Measurements from ENCODE around the gene ATP10D. TPM values are rescaled to one million over a fixed set of nuclear protein-coding genes. Genes with fewer than 3 reads are reported as not detected.

ATP10D gene
- total RNA-seq, 4 donors from 2014 or later = 13.5 to 28.2 (median 18.0) TPM

- Histone ChIP-seq H3K4me3 (no peak overlapping the region), H3K27me3 (no peaks in the 10 kb centered on the region), H3K9me3 (no peaks in the 10 kb centered on the region), H3K4me1 (no peaks in the 10 kb centered on the region), H3K27ac (no peak overlapping the region), H3K36me3 (no peaks in the 10 kb centered on the region)
- TF ChIP-seq POLR2A (IDR thresholded peaks at IDR 0.05) (no peak), CTCF (IDR thresholded peaks at IDR 0.05) (no peak), EP300 (IDR thresholded peaks at IDR 0.05) (no peak)
- no peak for DNase-seq (ENCODE audit: low spot score in 2 of 2)
- WGBS, 2 donors = 69 to 75% methylated on average over 3 of the region's 3 CpGs
These were observed 15.1 kb upstream of the ATP10D start for GRCh38 chr4:47469951-47470350.

GRCh38 chr4:47471064-47471463 is 14.0 kb upstream of the ATP10D start:
- H3K4me3 ChIP-seq = no peak overlapping the region
- H3K27me3 ChIP-seq = no peaks in the 10 kb centered on the region
- no peaks in the 10 kb centered on the region for H3K4me1 ChIP-seq
- 60% methylated on average over 4 of the region's 4 CpGs for WGBS, 2 donors
- no peaks in the 10 kb centered on the region for H3K9me3 ChIP-seq
- H3K36me3 ChIP-seq = no peaks in the 10 kb centered on the region
- no peak for TF ChIP-seq EP300 (IDR thresholded peaks at IDR 0.05)
- TF ChIP-seq CTCF (IDR thresholded peaks at IDR 0.05) = no peak
- no peak for TF ChIP-seq POLR2A (IDR thresholded peaks at IDR 0.05)
- no peak overlapping the region for H3K27ac ChIP-seq
- DNase-seq (ENCODE audit: low spot score in 2 of 2) = no peak

- Histone ChIP-seq H3K27ac (no peak overlapping the region), H3K27me3 (no peaks in the 10 kb centered on the region), H3K4me3 (no peak overlapping the region), H3K9me3 (no peaks in the 10 kb centered on the region), H3K36me3 (no peaks in the 10 kb centered on the region), H3K4me1 (no peaks in the 10 kb centered on the region)
- TF ChIP-seq POLR2A (IDR thresholded peaks at IDR 0.05) = no peak
- no peak for TF ChIP-seq EP300 (IDR thresholded peaks at IDR 0.05)
- TF ChIP-seq CTCF (IDR thresholded peaks at IDR 0.05) = no peak
- WGBS, 2 donors = 77 to 82% methylated on average over 2 of the region's 2 CpGs
- DNase-seq (ENCODE audit: low spot score in 2 of 2) = no peak
These were observed 13.5 kb upstream of the ATP10D start for GRCh38 chr4:47471591-47471990.

- no peak overlapping the region for H3K27ac ChIP-seq
- 85 to 91% methylated on average over 3 of the region's 3 CpGs for whole genome bisulfite sequencing, 2 donors
- H3K4me1 ChIP-seq = no peaks in the 10 kb centered on the region
- H3K36me3 ChIP-seq = no peaks in the 10 kb centered on the region
- DNase-seq (ENCODE audit: low spot score in 2 of 2) = no peak
- H3K4me3 ChIP-seq = no peak overlapping the region
- TF ChIP-seq CTCF (IDR thresholded peaks at IDR 0.05) (no peak), POLR2A (IDR thresholded peaks at IDR 0.05) (no peak), EP300 (IDR thresholded peaks at IDR 0.05) (no peak)
- H3K9me3 ChIP-seq = no peaks in the 10 kb centered on the region
- H3K27me3 ChIP-seq = no peaks in the 10 kb centered on the region
These were observed 11.8 kb upstream of the ATP10D start for GRCh38 chr4:47473141-47473750.

- Histone ChIP-seq H3K36me3 (no peaks in the 10 kb centered on the region), H3K4me1 (no peaks in the 10 kb centered on the region), H3K4me3 (no peak overlapping the region), H3K27ac (no peak overlapping the region), H3K9me3 (no peaks in the 10 kb centered on the region), H3K27me3 (no peaks in the 10 kb centered on the region)
- no peak for TF ChIP-seq EP300 (IDR thresholded peaks at IDR 0.05)
- no peak for TF ChIP-seq CTCF (IDR thresholded peaks at IDR 0.05)
- TF ChIP-seq POLR2A (IDR thresholded peaks at IDR 0.05) = no peak
- no peak for DNase-seq (ENCODE audit: low spot score in 2 of 2)
- WGBS, 2 donors = 72 to 81% methylated on average over 4 of the region's 4 CpGs
These were observed 10.3 kb upstream of the ATP10D start for GRCh38 chr4:47474799-47475198.

Measured in tibial nerve (tissue), 4 donors.